Epithelial cell of esophagus (primary cell): ENCODE results near the gene PHETA2.
A peak's percentile ranks its signal among the peaks of the same experiment; 100 is the strongest.
"Not testable (repeated sequence)": the region's sequence is repeated elsewhere in the genome, so short reads cannot be mapped to it uniquely, and the experiment has no call there.

Experiments used
- DNase-seq: peaks from one replicate; pipeline ENCODE4 v3.0.0; 2010; ENCODE audit warnings: low read depth
- H3K4me3 ChIP-seq: 2 replicates; pipeline ENCODE4 v1.5.1; 2011; ENCODE audit warnings: mild to moderate bottlenecking, low read length, control low read depth
- TF ChIP-seq, protein P1 (sequence below): IDR thresholded peaks from 2 replicates; pipeline ENCODE4 v1.5.1; 2011; ENCODE audit warnings: low read depth, mild to moderate bottlenecking, low read length, control low read depth, inconsistent platforms; ENCODE audit not compliant: insufficient read depth; ENCODE audit errors: missing control alignments

Gene PHETA2

DNA sequence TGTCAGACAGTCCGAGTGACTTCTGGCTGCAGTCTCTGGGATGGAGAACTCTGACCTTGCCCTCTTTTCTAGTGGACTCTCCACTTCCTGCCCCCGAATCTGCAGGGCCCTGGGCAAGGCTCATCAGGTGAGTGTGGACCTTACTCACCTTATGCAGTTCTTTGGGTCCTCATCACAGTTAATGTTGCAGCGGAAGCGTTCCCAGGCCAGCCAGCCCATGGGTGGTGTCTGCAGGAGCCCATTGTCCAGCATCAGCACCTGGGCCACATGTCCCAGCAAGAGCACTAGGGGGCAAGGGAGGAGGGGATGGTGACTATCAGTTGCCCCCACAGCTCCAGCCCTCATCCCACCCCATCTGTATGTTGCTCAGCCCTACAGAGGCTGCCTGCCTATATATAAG is 5.8 kb upstream of the PHETA2 start:
- no peak overlapping the region for H3K4me3 ChIP-seq
- no peak for DNase-seq
- TF ChIP-seq, protein P1, sequence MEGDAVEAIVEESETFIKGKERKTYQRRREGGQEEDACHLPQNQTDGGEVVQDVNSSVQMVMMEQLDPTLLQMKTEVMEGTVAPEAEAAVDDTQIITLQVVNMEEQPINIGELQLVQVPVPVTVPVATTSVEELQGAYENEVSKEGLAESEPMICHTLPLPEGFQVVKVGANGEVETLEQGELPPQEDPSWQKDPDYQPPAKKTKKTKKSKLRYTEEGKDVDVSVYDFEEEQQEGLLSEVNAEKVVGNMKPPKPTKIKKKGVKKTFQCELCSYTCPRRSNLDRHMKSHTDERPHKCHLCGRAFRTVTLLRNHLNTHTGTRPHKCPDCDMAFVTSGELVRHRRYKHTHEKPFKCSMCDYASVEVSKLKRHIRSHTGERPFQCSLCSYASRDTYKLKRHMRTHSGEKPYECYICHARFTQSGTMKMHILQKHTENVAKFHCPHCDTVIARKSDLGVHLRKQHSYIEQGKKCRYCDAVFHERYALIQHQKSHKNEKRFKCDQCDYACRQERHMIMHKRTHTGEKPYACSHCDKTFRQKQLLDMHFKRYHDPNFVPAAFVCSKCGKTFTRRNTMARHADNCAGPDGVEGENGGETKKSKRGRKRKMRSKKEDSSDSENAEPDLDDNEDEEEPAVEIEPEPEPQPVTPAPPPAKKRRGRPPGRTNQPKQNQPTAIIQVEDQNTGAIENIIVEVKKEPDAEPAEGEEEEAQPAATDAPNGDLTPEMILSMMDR: no peak

DNA sequence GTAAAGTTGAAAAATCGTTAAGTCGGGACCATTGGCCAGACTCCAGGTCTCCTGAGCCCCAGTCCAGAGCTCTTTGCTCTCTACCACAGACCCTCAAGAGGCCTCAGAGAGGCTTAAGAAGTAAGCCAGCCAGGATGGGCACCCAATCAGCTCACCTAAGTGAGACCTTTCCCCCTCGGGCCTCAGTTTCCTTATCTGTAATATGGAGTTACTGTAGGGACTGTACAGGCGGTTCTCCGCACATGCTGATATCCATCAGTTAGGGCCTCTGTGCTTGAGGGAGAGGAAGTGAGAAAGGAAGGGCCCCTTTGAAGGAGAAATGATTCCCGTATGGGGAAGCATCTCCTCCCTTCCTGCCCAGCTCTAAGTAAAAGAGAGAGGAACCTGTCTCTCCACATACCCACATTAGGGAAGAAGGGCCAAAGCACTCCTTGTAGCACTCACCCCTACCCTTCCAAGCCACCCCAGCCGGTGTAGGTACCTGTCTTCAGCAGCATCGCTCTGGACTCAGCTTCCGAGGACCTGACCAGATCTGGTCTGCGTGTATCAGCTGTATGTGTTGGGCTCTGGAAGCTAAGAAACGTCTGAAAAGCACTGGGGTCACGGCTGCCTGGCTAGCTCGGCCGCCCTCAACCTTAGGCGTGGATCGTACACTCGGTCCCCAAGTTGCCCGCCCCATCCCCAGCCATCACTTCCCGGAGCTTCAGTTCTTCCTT is 4.1 kb upstream of the PHETA2 start:
- peak overlapping the region; percentile 59 for H3K4me3 ChIP-seq
- no peak for DNase-seq
- TF ChIP-seq, protein P1: no peak

DNA sequence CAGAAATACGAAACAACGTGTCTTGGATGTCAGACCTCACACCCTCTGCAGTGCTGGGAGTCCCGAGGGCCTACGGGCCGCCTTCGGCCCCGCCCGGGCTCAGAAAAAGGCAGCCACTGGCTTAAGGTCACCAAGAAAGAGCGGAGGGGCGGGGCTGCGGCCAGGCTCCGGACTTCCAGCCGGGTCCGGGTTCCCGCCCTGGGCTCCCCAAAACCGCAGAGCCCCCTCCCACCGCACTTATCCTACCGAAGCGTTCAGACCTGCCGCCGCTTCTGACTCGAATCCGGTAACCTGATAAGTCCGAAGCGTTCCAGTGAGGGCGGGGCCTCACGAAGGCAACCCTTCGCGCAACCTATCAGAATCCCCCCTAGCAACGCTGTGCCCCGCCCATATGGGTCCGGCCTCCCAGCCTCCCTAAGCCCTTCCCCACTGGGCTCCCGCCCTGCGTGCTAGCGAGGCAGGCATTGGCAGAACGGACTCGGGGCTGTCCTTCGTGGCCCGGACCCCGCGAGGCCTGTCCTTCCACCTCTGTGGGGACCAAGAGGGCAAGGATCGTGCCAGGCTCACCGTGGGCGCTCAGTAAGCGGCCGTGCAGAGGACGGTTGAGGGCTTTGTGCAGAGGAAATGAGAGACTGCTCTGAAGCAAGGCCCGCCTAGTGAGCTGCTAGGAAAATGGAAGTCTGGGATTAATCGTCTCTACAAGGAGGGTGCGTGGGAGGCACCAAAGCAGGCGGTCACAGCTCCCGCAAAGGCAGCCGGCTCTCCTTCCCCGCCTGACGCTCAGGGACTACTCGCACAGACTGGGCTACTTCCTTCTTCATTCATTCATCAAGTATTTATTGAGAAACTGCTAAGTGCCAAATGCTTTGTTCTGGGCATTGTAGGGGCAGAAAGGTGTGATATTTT is 3.3 kb upstream of the PHETA2 start, which contains the start of gene NAGA:
Gene NAGA, minus strand, starts transcription at position 296 of the 906 bp plus-strand sequence. CDS start 515 bp downstream, outside the sequence.
- H3K4me3 ChIP-seq: peak within 1 kb of the TSS; percentile 59
- TF ChIP-seq, protein P1: no peak
- peak; percentile 97 for DNase-seq

DNA sequence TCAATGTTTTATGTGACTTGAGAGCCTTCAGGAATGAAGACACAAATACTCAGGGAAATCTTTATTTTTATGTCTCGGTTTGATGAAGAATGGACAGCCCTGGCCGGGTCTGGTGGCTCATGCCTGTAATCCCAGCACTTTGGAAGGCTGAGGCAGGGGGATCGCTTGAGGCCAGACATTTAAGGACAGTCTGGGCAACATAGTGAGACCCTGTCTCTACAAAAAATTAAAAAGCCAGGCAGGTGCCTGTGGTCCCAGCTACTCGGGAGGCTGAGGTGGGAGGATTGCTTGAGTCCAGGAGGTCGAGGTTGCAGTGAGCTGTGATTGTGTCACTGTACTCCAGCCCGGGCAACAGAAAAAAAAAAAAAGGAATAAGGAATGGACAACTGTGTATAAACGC is 2.5 kb upstream of the PHETA2 start:
- peak overlapping the region; percentile 59 for H3K4me3 ChIP-seq
- not testable (repeated sequence) for DNase-seq

DNA sequence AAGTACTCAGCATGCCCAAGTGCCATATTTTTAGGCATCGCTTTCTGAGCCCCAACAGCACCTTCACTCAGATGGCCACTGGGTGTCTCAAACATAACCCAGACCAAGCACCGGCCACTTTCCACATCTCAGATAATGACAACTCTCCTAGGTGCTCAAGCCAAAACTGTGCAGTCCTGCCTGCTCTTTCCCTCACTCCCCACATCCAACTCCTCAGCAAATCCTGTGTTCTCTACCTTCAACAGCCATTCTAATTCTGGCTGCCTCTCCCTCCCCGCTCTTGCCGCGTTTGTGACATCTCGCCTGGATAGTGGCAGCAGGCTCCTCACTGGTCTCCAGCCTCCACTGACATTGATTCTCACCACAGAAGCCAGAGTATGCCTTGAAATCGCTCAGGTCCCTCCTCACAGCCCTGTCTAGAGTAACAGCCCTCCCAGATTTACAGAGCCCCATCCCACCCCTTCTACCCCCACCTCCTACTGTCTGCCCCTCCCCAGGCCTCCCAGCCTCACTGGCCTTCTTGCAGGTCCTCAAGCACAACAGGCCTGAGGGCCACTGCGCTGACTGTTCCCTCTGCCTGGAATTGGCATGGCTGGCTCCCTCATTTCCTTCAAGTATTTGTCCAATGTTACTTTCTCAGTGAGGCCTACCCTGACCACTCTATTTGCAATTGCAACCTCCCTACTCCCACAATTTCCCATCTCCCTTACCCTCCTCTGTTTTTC is 1.3 kb upstream of the PHETA2 start:
- TF ChIP-seq, protein P1: no peak
- no peak for DNase-seq
- H3K4me3 ChIP-seq: no peak overlapping the region

DNA sequence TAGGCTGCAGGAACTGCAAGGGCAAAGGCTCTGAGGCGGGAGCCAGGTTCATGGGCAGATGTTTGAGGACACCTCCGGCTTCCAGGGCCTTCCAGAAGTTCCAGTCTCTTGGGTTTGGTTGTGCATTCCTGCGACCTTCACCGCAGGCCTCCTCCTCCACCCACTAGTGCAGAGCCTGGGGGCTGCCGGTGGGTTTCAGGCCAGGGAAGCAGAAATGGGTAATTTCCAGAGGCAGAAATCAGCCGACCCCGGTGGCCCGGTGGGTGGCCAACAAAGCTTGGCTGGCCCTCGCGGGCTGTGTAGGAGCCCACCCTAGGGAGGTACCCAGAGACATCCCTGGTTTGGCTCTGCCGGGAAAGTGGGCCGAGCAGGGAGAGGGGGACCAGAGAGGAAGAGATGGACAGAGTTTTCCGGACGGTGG is 417 bp upstream of the PHETA2 start:
- TF ChIP-seq, protein P1: no peak
- DNase-seq: no peak
- H3K4me3 ChIP-seq: peak overlapping the region; percentile 65
